Osteoblast (primary cell): ENCODE data around the gene NME7. TPM values are rescaled to one million over a fixed set of nuclear protein-coding genes. Genes with fewer than 3 reads are reported as not detected.

Experiments
- DNase-seq: peaks from one replicate; pipeline ENCODE4 v3.0.0; 2011; ENCODE audit warnings: low spot score, mixed read lengths; ENCODE audit not compliant: insufficient read length; ENCODE audit errors: missing footprints
- H2AFZ ChIP-seq: 2 replicates; pipeline ENCODE4 v1.6.0; 2011; ENCODE audit warnings: mild to moderate bottlenecking, low read length
- H3K27ac ChIP-seq: 2 replicates; pipeline ENCODE4 v1.5.1; 2011; ENCODE audit warnings: mild to moderate bottlenecking, low read depth, low read length, moderate library complexity
- H3K27me3 ChIP-seq: 2 replicates; pipeline ENCODE4 v1.6.0; 2012; ENCODE audit warnings: mild to moderate bottlenecking, control low read depth, inconsistent platforms, low read length, moderate library complexity; ENCODE audit not compliant: insufficient read depth
- H3K36me3 ChIP-seq: 2 replicates; pipeline ENCODE4 v1.5.1; 2011; ENCODE audit warnings: mild to moderate bottlenecking, low read length, control low read depth, moderate library complexity; ENCODE audit not compliant: insufficient read depth
- H3K4me1 ChIP-seq: 2 replicates; pipeline ENCODE4 v1.5.1; 2011; ENCODE audit warnings: mild to moderate bottlenecking, low read length, control low read depth, moderate library complexity; ENCODE audit not compliant: insufficient read depth
- H3K4me2 ChIP-seq: 2 replicates; pipeline ENCODE4 v1.6.0; 2011; ENCODE audit warnings: mild to moderate bottlenecking, low read length; ENCODE audit not compliant: insufficient read depth
- H3K4me3 ChIP-seq: fragments of 200-600 bp; sonication (generic); 3 replicates; pipeline ENCODE4 v1.5.1; 2012; ENCODE audit warnings: mild to moderate bottlenecking, low read length, inconsistent platforms; ENCODE audit not compliant: insufficient read depth
- H3K79me2 ChIP-seq: 2 replicates; pipeline ENCODE4 v1.6.0; 2012; ENCODE audit warnings: mild to moderate bottlenecking, low read length, control low read depth, inconsistent platforms; ENCODE audit not compliant: insufficient read depth
- H3K9me3 ChIP-seq: 2 replicates; pipeline ENCODE4 v1.5.1; 2011; ENCODE audit warnings: low read depth, low read length, control low read depth
- H4K20me1 ChIP-seq: 2 replicates; pipeline ENCODE4 v1.6.0; 2012; ENCODE audit warnings: mild to moderate bottlenecking, low read length, control low read depth; ENCODE audit not compliant: insufficient read depth
- CTCF ChIP-seq: IDR thresholded peaks from 2 replicates; pipeline ENCODE4 v1.5.1; 2011; ENCODE audit warnings: mild to moderate bottlenecking, low read depth, low read length, moderate library complexity; ENCODE audit errors: extremely low read depth
- total RNA-seq: library from RNA; depleted of rRNA; stranded (reverse); fragments of >200 nt; gene quantifications from 2 replicates; pipeline ENCODE4 v1.2.3, GENCODE V29; 2012

The NME7 gene
- total RNA-seq, 1 donor: 31.5 TPM

GRCh38 chr1:169117599-169117998 is 250.0 kb downstream of the NME7 start:
- H3K79me2 ChIP-seq: peaks cover 8% of the 10 kb centered on the region
- no peak overlapping the region for H3K4me3 ChIP-seq
- no peaks in the 10 kb centered on the region for H4K20me1 ChIP-seq
- no peaks in the 10 kb centered on the region for H3K9me3 ChIP-seq
- H3K27me3 ChIP-seq: no peaks in the 10 kb centered on the region
- H3K4me1 ChIP-seq: peaks cover 21% of the 10 kb centered on the region
- H3K27ac ChIP-seq: no peak overlapping the region
- no peak for DNase-seq
- H3K4me2 ChIP-seq: no peak overlapping the region
- H2AFZ ChIP-seq: no peak overlapping the region
- no peak for TF ChIP-seq CTCF
- no peaks in the 10 kb centered on the region for H3K36me3 ChIP-seq

GRCh38 chr1:169117014-169117413 is 250.6 kb downstream of the NME7 start:
- DNase-seq: no peak
- Histone ChIP-seq H4K20me1 (no peaks in the 10 kb centered on the region), H2AFZ (no peak overlapping the region), H3K4me1 (peaks cover 21% of the 10 kb centered on the region), H3K9me3 (no peaks in the 10 kb centered on the region), H3K4me3 (no peak overlapping the region), H3K27me3 (no peaks in the 10 kb centered on the region), H3K4me2 (no peak overlapping the region), H3K36me3 (peaks cover 6% of the 10 kb centered on the region), H3K27ac (no peak overlapping the region), H3K79me2 (peaks cover 11% of the 10 kb centered on the region)
- TF ChIP-seq CTCF: no peak

- peak overlapping the region; percentile 73 for H2AFZ ChIP-seq
- peaks cover 12% of the 10 kb centered on the region for H3K36me3 ChIP-seq
- H3K27me3 ChIP-seq: no peaks in the 10 kb centered on the region
- no peak for DNase-seq
- peaks cover 9% of the 10 kb centered on the region for H3K79me2 ChIP-seq
- H3K4me1 ChIP-seq: peaks cover 27% of the 10 kb centered on the region
- H3K9me3 ChIP-seq: no peaks in the 10 kb centered on the region
- H3K27ac ChIP-seq: no peak overlapping the region
- TF ChIP-seq CTCF: no peak
- no peaks in the 10 kb centered on the region for H4K20me1 ChIP-seq
- no peak overlapping the region for H3K4me2 ChIP-seq
- no peak overlapping the region for H3K4me3 ChIP-seq
These were observed 251.6 kb downstream of the NME7 start for GRCh38 chr1:169115891-169116585.

- DNase-seq: peak; percentile 79
- Histone ChIP-seq H3K4me2 (peak overlapping the region; percentile 69), H3K4me3 (peak overlapping the region; percentile 22), H3K36me3 (peaks cover 12% of the 10 kb centered on the region), H3K79me2 (peaks cover 27% of the 10 kb centered on the region), H3K27ac (peak overlapping the region; percentile 80), H3K4me1 (peaks cover 42% of the 10 kb centered on the region), H3K27me3 (no peaks in the 10 kb centered on the region), H4K20me1 (no peaks in the 10 kb centered on the region), H2AFZ (peak overlapping the region; percentile 85), H3K9me3 (no peaks in the 10 kb centered on the region)
- no peak for TF ChIP-seq CTCF
These were observed 253.9 kb downstream of the NME7 start for GRCh38 chr1:169113613-169114119.
